IMR-90 (cell line): ENCODE data around the gene NBPF4. TPM values are rescaled to one million over a fixed set of nuclear protein-coding genes. Genes with fewer than 3 reads are reported as not detected.
A peak's percentile ranks its signal among the peaks of the same experiment; 100 is the strongest.

Experiments
- ATAC-seq: fragments of 200-7000 bp; cut with Tn5 transposase; 2 replicates; pipeline ENCODE4 v1.9.1; 2020; ENCODE audit warnings: low read depth, mild to moderate bottlenecking, moderate library complexity
- BruUV-seq: library from RNA; stranded (reverse); fragments of 400-500 nt; replicated peaks from 2 replicates; lab custom pipeline; 2021; lab: Mats Ljungman, UMichigan
- CTCF ChIA-PET: fragments of 300-600 bp; formaldehyde crosslinking; extraction: SDS; loops from one replicate; lab custom pipeline; 2021; ENCODE audit warnings: antibody characterized with exemption; lab: Yijun Ruan, JAX
- POLR2A ChIA-PET: fragments of 300-600 bp; sonication (Branson Sonifier 250); formaldehyde crosslinking; loops from one replicate; lab custom pipeline; 2022; ENCODE audit warnings: antibody characterized with exemption; ENCODE audit not compliant: unreplicated experiment; lab: Charles Lee
- DNase-seq: peaks from one replicate; pipeline ENCODE4 v3.0.0; 2013
- H2AFZ ChIP-seq: replicated peaks from 2 replicates; pipeline ENCODE3; 2013; ENCODE audit warnings: low read length, mild to moderate bottlenecking; ENCODE audit not compliant: poor library complexity
- H2AK5ac ChIP-seq: 2 replicates; pipeline ENCODE4 v1.6.1; 2013; ENCODE audit warnings: low read depth, low read length, inconsistent platforms
- H2AK9ac ChIP-seq: replicated peaks from 2 replicates; pipeline ENCODE3; 2013; ENCODE audit warnings: mild to moderate bottlenecking, low read depth, low read length, moderate library complexity; ENCODE audit not compliant: poor library complexity
- H2BK120ac ChIP-seq: 2 replicates; pipeline ENCODE4 v1.6.1; 2013; ENCODE audit warnings: low read depth, low read length, inconsistent platforms
- H2BK15ac ChIP-seq: 3 replicates; pipeline ENCODE4 v1.6.1; 2013; ENCODE audit warnings: low read depth, low read length, inconsistent platforms
- H2BK20ac ChIP-seq: 2 replicates; pipeline ENCODE4 v1.6.1; 2013; ENCODE audit warnings: low read depth, mild to moderate bottlenecking, inconsistent platforms, low read length, moderate library complexity
- H2BK5ac ChIP-seq: 2 replicates; pipeline ENCODE4 v1.6.1; 2013; ENCODE audit warnings: mild to moderate bottlenecking, low read depth, low read length, inconsistent platforms; ENCODE audit not compliant: poor library complexity, severe bottlenecking
- H3K14ac ChIP-seq: replicated peaks from 2 replicates; pipeline ENCODE4 v1.6.1; 2013; ENCODE audit warnings: low read depth, low read length, inconsistent platforms
- H3K18ac ChIP-seq: 2 replicates; pipeline ENCODE4 v1.6.1; 2013; ENCODE audit warnings: low read depth, low read length, control low read depth
- H3K23ac ChIP-seq: 2 replicates; pipeline ENCODE4 v1.6.1; 2013; ENCODE audit warnings: low read depth, low read length, inconsistent platforms
- H3K27ac ChIP-seq: 2 replicates; pipeline ENCODE4 v1.5.1; 2013; ENCODE audit warnings: mild to moderate bottlenecking, control low read depth, low read length; ENCODE audit not compliant: insufficient read depth
- H3K27me3 ChIP-seq: 2 replicates; pipeline ENCODE4 v1.6.1; 2013; ENCODE audit warnings: low read length; ENCODE audit not compliant: control insufficient read depth, insufficient read depth
- H3K36me3 ChIP-seq: 2 replicates; pipeline ENCODE4 v1.6.1; 2013; ENCODE audit warnings: low read length, mixed read lengths; ENCODE audit not compliant: control insufficient read depth, insufficient read depth
- H3K4ac ChIP-seq: 2 replicates; pipeline ENCODE4 v1.6.1; 2013; ENCODE audit warnings: low read depth, low read length, inconsistent platforms
- H3K4me1 ChIP-seq: 2 replicates; pipeline ENCODE4 v1.6.1; 2013; ENCODE audit warnings: low read length, mixed read lengths; ENCODE audit not compliant: control insufficient read depth, insufficient read depth
- H3K4me2 ChIP-seq: 2 replicates; pipeline ENCODE4 v1.6.1; 2013; ENCODE audit warnings: low read depth, mild to moderate bottlenecking, control low read depth, low read length, moderate library complexity
- H3K4me3 ChIP-seq: 2 replicates; pipeline ENCODE4 v1.5.1; 2013; ENCODE audit warnings: low read depth, mild to moderate bottlenecking, control low read depth, low read length, moderate library complexity; ENCODE audit not compliant: insufficient read depth
- H3K56ac ChIP-seq: 2 replicates; pipeline ENCODE4 v1.6.1; 2013; ENCODE audit warnings: low read length, inconsistent platforms; ENCODE audit not compliant: insufficient read depth; ENCODE audit errors: extremely low read depth
- H3K79me1 ChIP-seq, 2 experiments: 2 replicates each; pipeline ENCODE4 v1.6.1; 2013; ENCODE audit warnings: low read length in 2 of 2, inconsistent platforms in 1 of 2, low read depth in 1 of 2
- H3K9ac ChIP-seq: 2 replicates; pipeline ENCODE4 v1.6.1; 2013; ENCODE audit warnings: low read depth, low read length, control low read depth
- H3K9me1 ChIP-seq: 2 replicates; pipeline ENCODE4 v1.6.1; 2013; ENCODE audit warnings: low read length, inconsistent platforms; ENCODE audit not compliant: insufficient read depth
- H3K9me3 ChIP-seq: 2 replicates; pipeline ENCODE4 v1.6.1; 2013; ENCODE audit warnings: low read length; ENCODE audit not compliant: control insufficient read depth, insufficient read depth
- H4K20me1 ChIP-seq: 2 replicates; pipeline ENCODE4 v1.6.1; 2013; ENCODE audit warnings: low read length, inconsistent platforms; ENCODE audit not compliant: insufficient read depth
- H4K5ac ChIP-seq: 2 replicates; pipeline ENCODE4 v1.6.1; 2013; ENCODE audit warnings: mild to moderate bottlenecking, low read depth, low read length, control low read depth
- H4K8ac ChIP-seq, 2 experiments: 2 replicates each; pipeline ENCODE4 v1.6.1; 2013; ENCODE audit warnings: low read depth in 2 of 2, low read length in 2 of 2, control low read depth in 1 of 2, inconsistent platforms in 1 of 2
- H4K91ac ChIP-seq: 2 replicates; pipeline ENCODE4 v1.6.1; 2013; ENCODE audit warnings: low read depth, low read length, inconsistent platforms; ENCODE audit not compliant: insufficient read depth
- CHD1 ChIP-seq: IDR thresholded peaks from 2 replicates; pipeline ENCODE4 v1.6.1; 2012; ENCODE audit warnings: low read depth, low read length, improper control_type of control experiment
- MAZ ChIP-seq: IDR thresholded peaks from 2 replicates; pipeline ENCODE4 v1.6.1; 2012; ENCODE audit warnings: low read depth, mild to moderate bottlenecking, low read length, improper control_type of control experiment, moderate library complexity, borderline replicate concordance
- WGBS, 2 experiments: methylation state at CpG; one replicate each; pipeline versions ENCODE4 v1.1.5 to v1.1.7; 2013; ENCODE audit warnings: missing lambda C conversion rate in 2 of 2; ENCODE audit not compliant: insufficient read length in 1 of 2; ENCODE audit errors: extremely low coverage in 2 of 2; 5-methylcytosine and 5-hydroxymethylcytosine counted together
- dilution Hi-C: fragments of 300-500 bp; cut with HindIII; formaldehyde crosslinking; loops from one replicate; pipeline ENCODE4 v1.14.3; 2018; ENCODE audit warnings: low sequenced_read_pairs; ENCODE audit not compliant: unreplicated experiment
- in situ Hi-C: fragments of 300-500 bp; cut with MboI; formaldehyde crosslinking; loops from 3 replicates; pipeline ENCODE4 v1.14.3; 2019; ENCODE audit warnings: low sequenced_read_pairs, inconsistent platforms, mixed read lengths
- intact Hi-C: fragments of 100-400 bp; cut with micrococcal nuclease; formaldehyde crosslinking; loops from 2 replicates; pipeline ENCODE4 v1.10.0; 2022
- polyA plus RNA-seq, 3 experiments: library from polyadenylated mRNA; depleted of rRNA; stranded (reverse); fragments of >200 nt; gene quantifications; 2 replicates each; pipeline ENCODE4 v1.2.3, GENCODE V29; 2012; ENCODE audit warnings: low replicate concordance in 1 of 3
- total RNA-seq: library from RNA; depleted of rRNA; stranded (reverse); fragments of >200 nt; gene quantifications from 2 replicates; pipeline ENCODE4 v1.2.3, GENCODE V29; 2012

NBPF4 gene
- total and polyA plus RNA-seq, 2 of the 4 experiments (the other 2 are of a cell fraction), result not detected

GRCh38 chr1:108199781-108200686 is 43.8 kb downstream of the NBPF4 start, which contains the start of gene SLC25A24:
SLC25A24 (minus strand) TSS chr1:108200343; CDS start chr1:108200138, 205 bp downstream.
- DNase-seq, result peak; percentile 67
- in situ Hi-C loops, result no loop called here
- H3K27me3 ChIP-seq, result no peaks in the 10 kb centered on the region
- ChIA-PET CTCF (interaction anchor here (0.5 to 1.1 kb wide), 3 partner anchors 13 to 387 kb away, joined by 3 read pairs; no protein-coding TSS in a partner anchor), POLR2A (no interaction called here)
- peaks cover 17% of the 10 kb centered on the region; the same call in 1 of the 2 replicates for H4K20me1 ChIP-seq
- peaks cover 0 to 27% of the 10 kb centered on the region in 2 experiments; a peak in 2 of 4 replicates for H3K79me1 ChIP-seq
- peaks cover 2% of the 10 kb centered on the region; the same call in 1 of the 2 replicates for H3K4me1 ChIP-seq
- H3K14ac ChIP-seq, result peak within 1 kb of the TSS; percentile 99
- peak within 1 kb of the TSS; percentile 95 for H2BK5ac ChIP-seq
- peak within 1 kb of the TSS; percentile 100 for H3K4me2 ChIP-seq
- peak within 1 kb of the TSS; percentile 99 for H2AK9ac ChIP-seq
- dilution Hi-C loops, result no loop called here
- H4K91ac ChIP-seq, result peak within 1 kb of the TSS; percentile 96
- ATAC-seq, result peak; percentile 98
- no TSS peak for BruUV-seq
- 0 out of 3 replicates have a peak within 1 kb of the TSS, but pooled peaks have one; percentile 41 for H2BK15ac ChIP-seq
- peak within 1 kb of the TSS; percentile 96 for H3K56ac ChIP-seq
- no peaks in the 10 kb centered on the region for H3K9me3 ChIP-seq
- WGBS, 2 experiments, result 0% methylated on average over 45 of the region's 97 CpGs; no CpG with 5 or more reads in 1 of the 2 experiments
- H2BK120ac ChIP-seq, result peak within 1 kb of the TSS; percentile 88
- intact Hi-C loops, result loop anchor here (10.0 kb wide), 1 partner anchor 415 kb away; no protein-coding TSS in a partner anchor
- H2AFZ ChIP-seq, result peak within 1 kb of the TSS; percentile 99
- H3K9ac ChIP-seq, result peak within 1 kb of the TSS; percentile 99
- H3K36me3 ChIP-seq, result peaks cover 3% of the 10 kb centered on the region; the same call in 1 of the 2 replicates
- peak within 1 kb of the TSS; percentile 96 for H3K23ac ChIP-seq
- TF ChIP-seq MAZ, result peak; percentile 42; the same call in 1 of the 2 replicates
- no peak for TF ChIP-seq CHD1
- H4K5ac ChIP-seq, result peak within 1 kb of the TSS; percentile 95
- H3K18ac ChIP-seq, result peak within 1 kb of the TSS; percentile 92
- peak within 1 kb of the TSS; percentile 31; the same call in 1 of the 2 replicates for H2BK20ac ChIP-seq
- peak within 1 kb of the TSS; percentile 96 for H2AK5ac ChIP-seq
- H3K4me3 ChIP-seq, result peak within 1 kb of the TSS; percentile 100
- H3K4ac ChIP-seq, result peak within 1 kb of the TSS; percentile 98
- H3K27ac ChIP-seq, result peak within 1 kb of the TSS; percentile 99
- H4K8ac ChIP-seq, result peak within 1 kb of the TSS; percentile 82 to 92
- H3K9me1 ChIP-seq, result peaks cover 9% of the 10 kb centered on the region; the same call in 1 of the 2 replicates
